MCF 10A (cell line): ENCODE data around the gene PRKACG. TPM values are rescaled to one million over a fixed set of nuclear protein-coding genes. Genes with fewer than 3 reads are reported as not detected.

ENCODE experiments used
- BruUV-seq: library from RNA; stranded (reverse); fragments of 400-500 nt; replicated peaks from 2 replicates; lab custom pipeline; 2021; lab: Mats Ljungman, UMichigan
- CTCF ChIA-PET: fragments of 300-600 bp; sonication (Branson Sonifier 250); formaldehyde crosslinking; extraction: SDS; loops from one replicate; lab custom pipeline; 2021; ENCODE audit warnings: antibody characterized with exemption, inconsistent platforms; lab: Yijun Ruan, JAX
- POLR2A ChIA-PET: fragments of 300-600, 350-650 bp; sonication (Branson Sonifier 250); formaldehyde crosslinking; extraction: SDS; loops from one replicate; lab custom pipeline; 2020; ENCODE audit warnings: antibody characterized with exemption, inconsistent platforms; lab: Yijun Ruan, JAX
- DNase-seq: peaks from one replicate; pipeline ENCODE4 v3.0.0-alpha.2; 2018; ENCODE audit not compliant: unreplicated experiment
- H3K27ac Mint-ChIP-seq: one replicate; pipeline ENCODE4 v1.8.0; 2022; ENCODE audit warnings: mild to moderate bottlenecking, low read depth, mixed read lengths; ENCODE audit not compliant: unreplicated experiment
- H3K27me3 Mint-ChIP-seq: one replicate; pipeline ENCODE4 v1.8.0; 2022; ENCODE audit warnings: mixed read lengths; ENCODE audit not compliant: insufficient read depth, unreplicated experiment
- H3K36me3 Mint-ChIP-seq: one replicate; pipeline ENCODE4 v1.8.0; 2022; ENCODE audit warnings: mild to moderate bottlenecking, moderate library complexity, mixed read lengths; ENCODE audit not compliant: insufficient read depth, unreplicated experiment
- H3K4me1 Mint-ChIP-seq: one replicate; pipeline ENCODE4 v1.8.0; 2022; ENCODE audit warnings: mixed read lengths; ENCODE audit not compliant: insufficient read depth, unreplicated experiment
- H3K4me3 Mint-ChIP-seq: one replicate; pipeline ENCODE4 v1.8.0; 2022; ENCODE audit warnings: mild to moderate bottlenecking, moderate library complexity, mixed read lengths; ENCODE audit not compliant: unreplicated experiment
- H3K9me3 Mint-ChIP-seq: one replicate; pipeline ENCODE4 v1.8.0; 2022; ENCODE audit warnings: mixed read lengths; ENCODE audit not compliant: unreplicated experiment
- intact Hi-C: fragments of 100-400 bp; cut with micrococcal nuclease; formaldehyde crosslinking; loops from 2 replicates; pipeline ENCODE4 v1.14.1; 2022
- total RNA-seq: library from RNA; stranded (reverse); gene quantifications from 2 replicates; pipeline ENCODE4 v1.2.3, GENCODE V29; 2022
- TF ChIP-seq, protein P1 (sequence below): fragments of 200-600 bp; IDR thresholded peaks from one replicate; pipeline ENCODE4 v1.8.0; 2022; ENCODE audit warnings: antibody characterized with exemption, mild to moderate bottlenecking; ENCODE audit not compliant: unreplicated experiment

The PRKACG gene
- total RNA-seq, 1 experiment from 2014 or later, result not detected

GRCh38 chr9:69001921-69002320 is 12.0 kb downstream of the PRKACG start:
- intact Hi-C loops, result no loop called here
- ChIA-PET CTCF (interaction anchor here (0.5 to 10.2 kb wide), 8 partner anchors 8 to 667 kb away, joined by 3 to 66 read pairs (median 4); no protein-coding TSS in a partner anchor), POLR2A (interaction anchor here (0.9 kb wide), 1 partner anchor 34 kb away, joined by 4 read pairs; the partner anchor contains the start of gene FXN)
- Mint-ChIP-seq H3K27me3 (peaks cover 73% of the 10 kb centered on the region), H3K36me3 (no peaks in the 10 kb centered on the region), H3K27ac (no peak overlapping the region), H3K4me1 (peaks cover 6% of the 10 kb centered on the region), H3K9me3 (no peaks in the 10 kb centered on the region), H3K4me3 (no peak overlapping the region)
- TF ChIP-seq, protein P1, sequence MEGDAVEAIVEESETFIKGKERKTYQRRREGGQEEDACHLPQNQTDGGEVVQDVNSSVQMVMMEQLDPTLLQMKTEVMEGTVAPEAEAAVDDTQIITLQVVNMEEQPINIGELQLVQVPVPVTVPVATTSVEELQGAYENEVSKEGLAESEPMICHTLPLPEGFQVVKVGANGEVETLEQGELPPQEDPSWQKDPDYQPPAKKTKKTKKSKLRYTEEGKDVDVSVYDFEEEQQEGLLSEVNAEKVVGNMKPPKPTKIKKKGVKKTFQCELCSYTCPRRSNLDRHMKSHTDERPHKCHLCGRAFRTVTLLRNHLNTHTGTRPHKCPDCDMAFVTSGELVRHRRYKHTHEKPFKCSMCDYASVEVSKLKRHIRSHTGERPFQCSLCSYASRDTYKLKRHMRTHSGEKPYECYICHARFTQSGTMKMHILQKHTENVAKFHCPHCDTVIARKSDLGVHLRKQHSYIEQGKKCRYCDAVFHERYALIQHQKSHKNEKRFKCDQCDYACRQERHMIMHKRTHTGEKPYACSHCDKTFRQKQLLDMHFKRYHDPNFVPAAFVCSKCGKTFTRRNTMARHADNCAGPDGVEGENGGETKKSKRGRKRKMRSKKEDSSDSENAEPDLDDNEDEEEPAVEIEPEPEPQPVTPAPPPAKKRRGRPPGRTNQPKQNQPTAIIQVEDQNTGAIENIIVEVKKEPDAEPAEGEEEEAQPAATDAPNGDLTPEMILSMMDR, result no peak
- DNase-seq, result no peak
- no TSS peak for BruUV-seq

DNA sequence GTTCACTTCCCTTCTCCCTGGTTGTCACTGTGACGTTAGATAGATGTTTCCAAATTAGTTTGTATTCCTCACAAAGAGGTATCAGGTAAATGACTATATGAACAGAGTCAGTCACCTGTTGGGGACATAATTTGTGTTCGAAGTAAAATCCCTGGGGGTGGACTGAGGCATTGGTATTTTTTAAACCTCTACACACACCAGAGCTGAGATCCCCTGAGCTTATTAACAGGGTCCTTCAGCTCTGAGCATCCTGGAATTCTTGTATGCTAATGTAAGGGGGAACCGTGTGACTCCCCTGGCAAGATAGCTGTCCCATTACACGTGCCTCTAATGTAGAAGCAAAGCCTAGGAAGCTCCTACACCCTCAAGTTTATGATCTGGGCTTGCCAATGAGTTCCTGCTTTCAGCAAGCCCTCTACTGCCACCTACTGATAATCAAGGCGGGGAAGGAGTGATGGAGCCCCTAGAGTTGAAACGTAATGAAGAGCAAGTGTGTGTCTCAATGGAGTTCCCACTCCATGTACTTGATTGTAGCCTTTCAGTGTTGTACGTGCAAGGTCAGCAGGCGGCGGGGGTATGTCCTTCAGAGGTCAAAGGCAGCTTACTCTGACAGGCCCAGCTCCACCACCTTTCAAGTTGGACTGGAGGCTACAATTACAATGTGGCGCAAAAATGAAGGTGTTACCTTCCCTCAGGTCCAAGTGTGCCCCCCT is 14.4 kb downstream of the PRKACG start:
- Mint-ChIP-seq H3K27me3 (peaks cover 80% of the 10 kb centered on the region), H3K9me3 (no peaks in the 10 kb centered on the region), H3K4me1 (peaks cover 1% of the 10 kb centered on the region), H3K36me3 (no peaks in the 10 kb centered on the region), H3K27ac (peak overlapping the region; percentile 84), H3K4me3 (no peak overlapping the region)
- POLR2A ChIA-PET, result interaction anchor here (0.9 kb wide), 1 partner anchor 220 kb away, joined by 3 read pairs; a partner anchor contains a TSS
- intact Hi-C loops, result loop anchor here (1.0 kb wide), 2 partner anchors 415 to 492 kb away; no protein-coding TSS in a partner anchor
- BruUV-seq, result no TSS peak
- CTCF ChIA-PET, result interaction anchor here (0.6 to 10.2 kb wide), 41 partner anchors 8 to 734 kb away, joined by 3 to 66 read pairs (median 3); partner anchors contain the start of gene PRKACG
- peak; percentile 77 for DNase-seq
- TF ChIP-seq, protein P1, result peak; percentile 61

- Mint-ChIP-seq H3K27me3 (peaks cover 77% of the 10 kb centered on the region), H3K4me3 (no peak overlapping the region), H3K27ac (peak overlapping the region; percentile 84), H3K4me1 (no peaks in the 10 kb centered on the region), H3K36me3 (no peaks in the 10 kb centered on the region), H3K9me3 (no peaks in the 10 kb centered on the region)
- DNase-seq, result no peak
- TF ChIP-seq, protein P1, result no peak
- POLR2A ChIA-PET, result no interaction called here
- intact Hi-C loops, result loop anchor here (1.0 kb wide), 2 partner anchors 415 to 492 kb away; no protein-coding TSS in a partner anchor
- CTCF ChIA-PET, result interaction anchor here (0.6 to 10.2 kb wide), 22 partner anchors 8 to 439 kb away, joined by 3 to 66 read pairs (median 5); no protein-coding TSS in a partner anchor
- BruUV-seq, result no TSS peak
These were observed 15.1 kb downstream of the PRKACG start for GRCh38 chr9:68998812-68999211.

DNA sequence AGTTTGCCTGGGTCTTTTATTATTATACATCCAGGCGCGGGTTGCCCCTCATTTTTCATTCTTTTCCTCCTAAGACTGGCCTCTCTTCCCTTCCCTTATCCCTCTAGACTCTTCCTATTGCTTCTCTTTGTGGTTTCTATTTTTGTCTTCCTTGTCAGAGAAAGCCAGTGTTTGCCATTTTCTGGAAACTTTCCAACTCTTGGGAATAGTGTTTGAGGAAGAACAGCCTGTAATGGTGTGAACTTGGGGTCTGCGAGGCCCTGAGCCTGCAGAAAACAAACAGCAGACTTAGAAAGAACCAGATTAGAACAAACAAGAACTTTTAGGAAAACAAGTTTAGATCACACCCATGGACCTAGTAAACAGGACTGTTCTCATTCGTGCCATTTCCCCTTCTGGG is 15.5 kb downstream of the PRKACG start:
- TF ChIP-seq, protein P1, result no peak
- Mint-ChIP-seq H3K9me3 (no peaks in the 10 kb centered on the region), H3K36me3 (no peaks in the 10 kb centered on the region), H3K4me3 (no peak overlapping the region), H3K27ac (no peak overlapping the region), H3K27me3 (peaks cover 73% of the 10 kb centered on the region), H3K4me1 (no peaks in the 10 kb centered on the region)
- ChIA-PET CTCF (interaction anchor here (0.7 to 10.2 kb wide), 7 partner anchors 12 to 415 kb away, joined by 3 to 66 read pairs (median 3); partner anchors contain the start of gene FXN), POLR2A (no interaction called here)
- DNase-seq, result no peak
- BruUV-seq, result no TSS peak
- intact Hi-C loops, result no loop called here
